IPS-18c (cell line): ENCODE results near the gene ISG15.
"Not testable (repeated sequence)": the region's sequence is repeated elsewhere in the genome, so short reads cannot be mapped to it uniquely, and the experiment has no call there.

Experiments
- H3K4me3 ChIP-seq: 2 replicates; pipeline ENCODE4 v1.7.0; 2013; ENCODE audit warnings: low read depth, mild to moderate bottlenecking, low read length, moderate library complexity; ENCODE audit not compliant: insufficient read depth
- H3K9me3 ChIP-seq: one replicate; pipeline ENCODE4 v1.6.1; 2013; ENCODE audit warnings: mild to moderate bottlenecking, low read length, moderate library complexity; ENCODE audit not compliant: control insufficient read depth, insufficient read depth

Gene ISG15

DNA sequence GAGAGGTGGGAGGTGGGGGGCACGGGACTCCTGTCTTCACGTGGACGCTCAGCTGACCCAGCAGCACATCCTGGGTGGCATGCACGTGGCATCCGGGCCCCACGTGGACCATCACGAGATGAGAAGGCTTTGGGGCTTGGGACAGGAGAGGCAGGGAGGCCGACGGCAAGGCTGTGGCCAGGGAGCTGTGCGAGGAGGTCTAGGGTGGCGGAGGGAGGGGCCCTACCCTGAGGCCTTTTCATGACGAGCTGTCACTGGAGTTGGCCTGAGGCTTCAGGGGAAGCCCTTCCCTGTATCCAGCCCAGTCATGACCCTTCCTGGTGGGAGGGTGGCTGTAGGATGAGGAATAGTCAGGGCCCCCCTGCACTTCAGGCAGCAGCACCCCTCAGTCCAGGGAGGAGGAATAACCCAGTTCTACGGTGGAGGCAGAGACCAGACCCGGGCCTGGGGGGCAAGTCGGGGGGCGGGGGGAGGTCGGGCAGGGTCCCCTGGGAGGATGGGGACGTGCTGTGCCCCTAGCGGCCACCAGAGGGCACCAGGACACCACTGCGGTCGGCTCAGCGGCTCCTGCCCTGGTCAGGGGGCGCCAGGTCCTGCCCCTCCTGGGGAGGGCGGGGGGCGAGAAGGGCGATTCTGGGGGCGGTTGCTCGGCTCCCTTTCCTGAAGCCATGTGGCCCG is 29.4 kb upstream of the ISG15 start:
- no peak overlapping the region for H3K4me3 ChIP-seq
- no peaks in the 10 kb centered on the region for H3K9me3 ChIP-seq

DNA sequence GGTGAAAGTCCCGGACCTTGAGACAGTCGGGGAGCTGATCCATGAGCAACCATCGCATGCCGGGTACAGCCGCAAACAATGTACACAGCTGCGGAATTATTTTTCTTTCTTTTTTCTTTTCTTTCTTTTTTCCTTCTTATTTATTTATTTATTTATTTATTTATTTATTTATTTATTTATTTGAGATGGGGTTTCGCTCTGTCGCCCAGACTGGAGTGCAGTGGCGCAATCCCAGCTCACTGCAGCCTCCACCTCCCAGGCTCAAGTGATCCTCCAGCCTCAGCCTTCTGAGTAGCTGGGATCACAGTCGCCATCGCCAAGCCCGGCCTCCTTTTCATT is 28.9 kb upstream of the ISG15 start:
- Histone ChIP-seq H3K4me3 (no peak overlapping the region), H3K9me3 (no peaks in the 10 kb centered on the region)

DNA sequence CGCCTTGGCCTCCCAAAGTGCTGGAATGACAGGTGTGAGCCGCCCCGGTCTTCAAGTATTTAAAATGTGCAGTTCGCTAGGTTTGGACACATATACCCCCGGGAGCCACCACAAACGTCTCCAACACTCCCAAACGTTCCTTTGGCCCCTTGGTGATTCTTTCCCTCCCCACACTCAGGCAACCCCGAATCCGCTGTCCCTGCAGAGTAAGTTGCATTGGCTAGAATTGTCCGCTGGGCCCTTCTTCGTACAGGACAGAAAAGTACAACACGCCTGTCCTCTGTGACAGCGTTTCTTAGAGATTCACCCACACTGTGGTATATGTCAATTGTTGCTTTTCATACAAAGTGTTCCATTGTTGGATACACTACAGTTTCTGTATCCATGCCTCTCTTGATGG is 28.2 kb upstream of the ISG15 start:
- no peaks in the 10 kb centered on the region for H3K9me3 ChIP-seq
- H3K4me3 ChIP-seq: no peak overlapping the region

DNA sequence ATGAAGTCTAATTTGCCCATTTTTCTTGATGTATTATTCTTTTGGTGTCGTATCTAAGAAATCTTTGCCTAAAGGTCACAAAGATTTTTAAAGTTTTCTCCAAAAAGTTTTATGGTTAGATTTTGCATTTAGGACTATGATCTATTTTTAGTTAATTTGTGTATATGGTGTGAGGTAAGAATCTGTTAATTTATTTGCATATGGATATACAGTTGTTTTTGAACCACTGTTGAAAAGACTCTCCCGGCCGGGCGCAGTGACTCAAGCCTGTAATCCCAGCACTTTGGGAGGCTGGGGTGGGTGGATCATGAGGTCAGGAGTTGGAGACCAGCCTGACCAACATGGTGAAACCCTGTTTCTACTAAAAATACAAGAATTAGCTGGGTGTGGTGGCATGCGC is 25.2 kb upstream of the ISG15 start:
- not testable (repeated sequence) for H3K4me3 ChIP-seq, H3K9me3 ChIP-seq

DNA sequence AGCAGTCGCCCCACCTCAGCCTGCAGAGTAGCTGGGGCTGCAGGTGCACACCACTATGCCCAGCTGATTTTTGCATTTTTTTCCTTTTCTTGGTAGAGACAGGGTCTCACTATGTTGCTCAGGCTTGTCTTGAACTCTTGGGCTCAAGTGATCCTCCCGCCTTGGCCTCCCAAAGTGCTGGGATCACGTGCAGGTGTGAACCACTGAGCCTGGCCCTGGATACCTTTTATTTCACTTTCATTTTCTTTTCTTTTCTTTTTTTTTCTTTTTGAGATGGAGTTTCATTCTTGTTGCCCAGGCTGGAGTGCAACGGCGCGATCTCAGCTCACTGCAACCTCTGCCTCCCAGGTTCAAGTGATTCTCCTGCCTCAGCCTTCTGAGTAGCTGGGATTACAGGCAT is 22.0 kb upstream of the ISG15 start:
- H3K9me3 ChIP-seq, H3K4me3 ChIP-seq: not testable (repeated sequence)

DNA sequence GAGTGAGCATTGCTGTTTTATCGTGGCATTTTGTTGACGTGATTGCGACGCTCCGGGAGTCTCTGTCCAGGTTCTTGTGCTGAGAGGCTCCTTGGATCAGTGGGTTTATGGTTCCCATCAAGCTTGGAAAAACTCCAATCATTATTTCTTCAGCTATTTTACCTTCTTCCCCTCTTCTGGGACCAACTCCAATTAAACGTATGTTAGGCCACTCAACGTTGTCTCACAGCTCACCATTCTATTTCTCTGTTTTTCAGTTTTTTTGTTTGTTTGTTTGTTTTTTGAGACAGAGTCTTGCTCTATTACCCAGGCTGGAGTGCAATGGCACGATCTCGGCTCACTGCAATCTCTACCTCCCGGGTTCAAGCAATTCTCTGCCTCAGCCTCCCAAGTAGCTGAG is 21.4 kb upstream of the ISG15 start:
- Histone ChIP-seq H3K9me3 (peaks cover 2% of the 10 kb centered on the region), H3K4me3 (no peak overlapping the region)

DNA sequence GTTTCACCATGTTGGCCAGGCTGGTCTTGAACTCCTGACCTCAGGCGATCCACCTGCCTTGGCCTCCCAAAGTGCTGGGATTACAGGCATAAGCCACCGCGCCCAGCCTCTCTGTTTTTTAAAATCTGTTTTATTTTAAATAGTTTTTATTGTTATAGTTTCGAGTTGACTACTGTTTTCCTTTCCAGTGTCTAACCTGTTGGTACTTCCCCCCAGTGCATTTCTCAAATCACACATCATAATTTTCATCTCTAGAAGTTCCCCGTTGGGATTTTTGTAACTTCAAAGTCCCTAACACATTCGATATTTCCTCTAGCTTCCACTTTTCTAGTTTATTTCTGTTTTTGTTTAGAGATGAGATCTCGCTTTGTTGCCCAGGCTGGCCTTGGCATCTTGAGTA is 20.9 kb upstream of the ISG15 start:
- Histone ChIP-seq H3K4me3 (no peak overlapping the region), H3K9me3 (peaks cover 2% of the 10 kb centered on the region)

DNA sequence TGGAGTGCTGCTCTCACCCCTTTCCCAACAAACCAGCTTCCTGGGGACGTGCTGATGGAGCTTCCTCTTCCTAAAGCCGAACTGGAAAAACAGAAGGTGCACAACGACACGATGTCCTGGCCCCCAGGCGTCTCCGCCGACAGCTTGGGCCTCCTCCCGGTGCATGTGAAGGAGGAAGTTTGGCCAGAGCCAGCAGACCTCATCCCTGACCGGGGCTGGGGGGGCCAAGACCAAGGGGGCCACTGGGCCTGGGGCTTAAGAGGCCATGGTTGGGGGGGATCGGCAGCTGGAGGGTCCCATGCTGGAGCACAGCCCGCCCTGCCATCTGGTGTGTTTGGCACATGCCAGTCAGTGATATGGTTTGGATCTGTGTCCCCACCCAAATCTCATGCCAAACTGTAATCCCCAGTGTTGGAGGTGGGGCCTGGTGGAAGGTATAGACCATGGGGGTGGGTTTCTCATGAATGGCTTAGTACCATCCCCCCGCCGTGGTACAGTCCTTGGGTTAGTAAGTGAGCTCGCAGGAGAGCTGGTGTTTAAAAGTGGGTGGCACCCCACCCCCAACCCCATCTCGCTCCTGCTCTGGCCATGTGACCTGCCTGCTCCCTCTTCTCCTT is 19.8 kb upstream of the ISG15 start:
- Histone ChIP-seq H3K9me3 (peaks cover 2% of the 10 kb centered on the region), H3K4me3 (no peak overlapping the region)

DNA sequence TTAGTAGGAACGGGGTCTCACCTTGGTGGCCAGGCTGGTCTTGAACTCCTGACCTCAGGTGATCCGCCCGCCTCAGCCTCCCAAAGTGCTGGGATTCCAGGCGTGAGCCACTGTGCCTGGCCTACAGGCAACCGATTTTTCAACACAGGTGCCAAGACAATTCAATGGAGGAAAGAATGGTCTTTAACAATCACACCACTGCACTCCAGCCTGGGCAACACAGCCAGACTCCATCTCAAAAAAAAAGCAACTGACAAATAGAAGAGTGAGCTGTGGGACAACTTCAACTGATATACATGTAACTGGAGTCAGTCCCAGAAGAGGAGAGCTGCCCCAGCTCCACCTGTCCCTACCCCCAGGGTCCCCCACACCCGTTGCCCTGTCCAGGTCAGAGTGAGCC is 18.8 kb upstream of the ISG15 start:
- H3K9me3 ChIP-seq, H3K4me3 ChIP-seq: not testable (repeated sequence)

DNA sequence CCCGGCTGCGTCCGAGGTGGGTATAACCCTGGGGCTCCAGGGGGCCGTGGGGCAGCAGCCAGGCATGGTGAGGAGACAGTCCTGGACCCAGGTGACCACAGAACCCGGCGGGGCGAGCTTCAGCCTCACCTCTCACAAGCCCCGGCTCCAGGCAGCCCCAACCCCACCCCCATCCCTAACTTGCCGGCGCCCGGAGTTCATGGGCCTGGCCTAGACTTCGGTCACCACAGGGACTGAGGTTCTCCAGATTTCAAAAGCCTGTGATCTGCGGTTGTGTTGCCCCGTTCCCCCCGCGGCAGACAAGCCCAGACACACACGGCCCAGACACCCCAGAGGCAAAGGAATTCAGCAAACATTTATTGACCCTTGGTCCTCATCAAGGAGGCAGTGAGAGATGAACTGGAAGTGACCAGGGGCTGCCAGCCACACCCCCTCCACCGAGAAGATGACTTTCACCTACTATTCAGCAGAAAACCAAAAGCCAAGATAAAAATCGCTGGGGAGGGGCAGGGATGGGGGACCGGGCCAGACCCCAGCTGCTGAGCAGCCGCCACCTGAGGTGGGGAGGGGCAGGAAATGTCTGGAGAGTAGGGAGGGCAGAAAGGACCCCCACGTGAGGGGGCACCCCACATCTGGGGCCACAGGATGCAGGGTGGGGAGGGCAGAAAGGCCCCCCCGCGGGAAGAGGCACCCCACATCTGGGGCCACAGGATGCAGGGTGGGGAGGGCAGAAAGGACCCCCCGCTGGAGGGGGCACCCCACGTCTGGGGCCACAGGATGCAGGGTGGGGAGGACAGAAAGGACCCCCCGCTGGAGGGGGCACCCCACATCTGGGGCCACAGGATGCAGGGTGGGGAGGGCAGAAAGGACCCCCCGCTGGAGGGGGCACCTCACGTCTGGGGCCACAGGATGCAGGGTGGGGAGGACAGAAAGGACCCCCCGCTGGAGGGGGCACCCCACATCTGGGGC is 17.3 kb upstream of the ISG15 start:
- Histone ChIP-seq H3K4me3 (no peak overlapping the region), H3K9me3 (peaks cover 2% of the 10 kb centered on the region)

DNA sequence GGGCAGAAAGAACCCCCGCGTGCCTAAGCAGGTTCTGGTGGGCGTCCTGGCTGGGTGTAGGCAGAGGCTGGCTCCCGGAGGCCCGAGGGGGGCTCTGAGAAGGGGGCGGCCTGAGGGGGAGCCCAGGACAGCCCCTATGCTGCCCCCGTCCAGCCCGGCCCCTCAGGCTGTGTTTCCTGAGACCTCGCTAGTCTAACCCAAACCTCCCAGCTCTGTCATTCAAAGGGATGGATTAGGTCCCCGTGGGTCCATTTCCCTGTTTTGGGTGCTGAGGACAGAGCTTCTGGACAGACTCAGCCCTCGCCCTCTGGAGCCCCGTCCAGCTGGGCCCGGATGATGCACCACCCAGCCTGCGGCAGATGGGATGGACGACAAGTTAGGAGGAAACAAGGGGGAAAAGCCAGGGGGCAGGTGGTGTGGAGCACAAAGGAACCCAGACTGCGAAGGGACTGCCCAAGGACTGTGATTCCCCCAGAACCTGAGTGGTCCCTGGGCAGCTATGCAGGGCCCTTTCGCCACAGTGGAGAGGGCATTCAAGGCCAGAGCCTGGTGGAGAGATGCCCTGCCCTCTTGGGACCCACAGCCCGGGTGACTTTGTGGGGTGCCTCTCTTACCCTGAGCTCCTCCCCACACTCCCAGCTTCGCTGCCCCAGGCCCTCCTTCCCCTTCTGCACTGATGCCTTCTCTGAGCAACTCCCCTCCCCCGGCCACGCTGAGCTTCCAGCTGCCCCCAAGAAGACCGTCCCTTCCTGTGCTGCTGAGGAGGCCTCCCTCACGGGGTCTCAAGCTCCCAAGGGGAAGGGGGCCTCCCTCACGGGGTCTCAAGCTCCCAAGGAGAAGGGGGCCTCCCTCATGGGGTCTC is 16.2 kb upstream of the ISG15 start:
- H3K9me3 ChIP-seq: peaks cover 2% of the 10 kb centered on the region
- H3K4me3 ChIP-seq: no peak overlapping the region

DNA sequence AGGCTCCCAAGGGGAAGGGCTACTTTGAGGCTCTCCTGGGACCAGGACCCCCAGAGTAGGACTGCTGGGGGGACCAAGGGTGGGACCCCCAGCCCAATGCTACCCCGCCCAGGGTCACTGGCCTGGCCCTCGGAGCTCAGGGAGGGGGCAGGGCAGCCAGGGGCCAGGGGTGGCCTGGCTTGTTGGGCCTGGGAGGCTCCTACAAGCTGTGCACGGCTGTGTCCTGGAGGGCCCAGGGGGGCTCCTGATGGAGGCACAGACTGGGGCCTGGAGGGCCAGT is 15.6 kb upstream of the ISG15 start:
- H3K4me3 ChIP-seq: no peak overlapping the region
- peaks cover 2% of the 10 kb centered on the region for H3K9me3 ChIP-seq

DNA sequence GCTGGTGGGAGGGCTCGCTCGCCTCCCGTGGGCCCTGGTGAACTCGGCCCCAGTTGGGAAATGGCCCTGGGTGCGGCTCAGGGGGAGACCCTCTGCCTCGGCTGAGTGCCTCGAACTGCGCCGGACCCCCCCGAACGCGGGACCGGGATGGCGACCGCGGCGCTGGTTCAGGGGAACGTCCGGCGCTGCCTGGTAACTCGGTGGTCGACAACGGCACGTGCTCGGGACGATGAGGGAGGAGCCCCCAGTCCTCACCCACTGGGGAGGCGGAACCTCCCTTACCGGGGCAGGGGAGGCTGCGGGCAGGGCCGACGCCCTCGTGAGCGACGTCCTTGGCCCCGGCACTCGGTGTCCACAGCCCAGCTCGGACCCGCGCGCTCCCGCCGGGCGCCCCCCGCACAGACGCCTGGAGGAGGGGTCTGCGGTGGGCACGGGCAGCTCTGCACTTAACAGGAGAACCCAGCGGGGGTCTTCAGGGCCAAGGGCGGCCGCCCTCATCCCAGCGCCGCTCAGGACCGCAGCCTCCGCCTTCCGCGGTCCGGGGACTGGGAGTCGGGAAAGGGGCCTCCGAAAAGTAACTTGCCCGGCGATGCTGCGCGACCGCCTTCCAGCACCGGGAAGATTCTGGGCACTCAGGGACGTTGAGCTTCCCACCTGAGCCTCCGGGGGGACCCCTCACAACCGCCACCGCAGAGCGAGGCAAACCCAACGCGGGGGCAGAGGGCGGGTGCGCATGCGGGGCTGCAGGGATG is 15.1 kb upstream of the ISG15 start:
- H3K9me3 ChIP-seq: peaks cover 2% of the 10 kb centered on the region
- H3K4me3 ChIP-seq: peak overlapping the region; percentile 41

DNA sequence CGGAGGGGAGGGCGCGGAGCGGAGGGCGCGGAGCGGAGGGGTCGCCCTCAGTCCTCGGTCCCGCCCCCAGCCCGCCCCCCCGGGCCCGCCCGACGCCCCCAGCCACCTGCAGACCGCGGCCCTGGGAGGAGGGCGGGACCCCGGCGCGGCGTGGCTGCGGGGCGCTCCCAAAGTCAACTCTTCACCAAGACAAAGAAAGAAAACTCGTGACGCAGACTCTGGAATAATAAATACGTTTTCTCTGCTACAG is 14.6 kb upstream of the ISG15 start:
- H3K4me3 ChIP-seq: peak overlapping the region; percentile 67

DNA sequence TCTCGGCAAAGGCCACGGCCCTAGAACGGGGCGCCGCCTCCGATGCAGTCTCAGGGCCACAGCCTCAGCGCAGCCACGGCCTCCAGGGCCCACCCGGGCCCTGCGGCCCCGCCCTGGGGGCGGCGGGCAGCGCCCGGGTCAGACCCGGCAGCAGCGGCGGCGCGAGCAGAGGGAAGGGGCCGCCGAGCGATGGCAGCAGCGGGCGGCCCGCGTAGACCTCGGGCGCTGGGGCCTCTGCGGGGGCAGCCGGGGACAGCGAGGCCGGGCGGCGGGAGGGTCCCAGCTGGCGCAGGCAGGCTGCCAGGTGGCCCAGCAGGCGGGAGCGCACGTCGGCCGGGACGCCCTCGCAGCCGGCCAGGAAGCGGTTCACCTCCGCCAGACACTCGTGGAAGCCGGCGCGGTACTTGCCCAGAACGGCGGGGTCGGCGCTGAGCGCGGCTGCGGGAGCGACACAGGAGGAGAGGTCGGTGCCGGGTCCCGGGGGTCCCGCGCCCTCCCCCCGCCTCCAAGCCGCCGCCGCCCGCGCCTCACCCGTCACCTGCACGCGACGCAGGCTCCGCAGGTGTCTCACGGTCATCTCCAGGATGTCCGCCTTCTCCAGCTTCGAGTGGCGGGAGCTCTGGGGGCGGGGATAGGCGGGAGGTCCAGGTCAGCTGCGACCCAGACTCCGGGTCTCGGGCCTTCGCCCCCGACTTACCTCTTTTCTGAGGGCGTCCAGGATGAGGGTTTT is 14.1 kb upstream of the ISG15 start:
- H3K4me3 ChIP-seq: peak overlapping the region; percentile 67

More for the DNA sequence above, 14.6 kb upstream of the ISG15 start:
- H3K9me3 ChIP-seq: peaks cover 2% of the 10 kb centered on the region

DNA sequence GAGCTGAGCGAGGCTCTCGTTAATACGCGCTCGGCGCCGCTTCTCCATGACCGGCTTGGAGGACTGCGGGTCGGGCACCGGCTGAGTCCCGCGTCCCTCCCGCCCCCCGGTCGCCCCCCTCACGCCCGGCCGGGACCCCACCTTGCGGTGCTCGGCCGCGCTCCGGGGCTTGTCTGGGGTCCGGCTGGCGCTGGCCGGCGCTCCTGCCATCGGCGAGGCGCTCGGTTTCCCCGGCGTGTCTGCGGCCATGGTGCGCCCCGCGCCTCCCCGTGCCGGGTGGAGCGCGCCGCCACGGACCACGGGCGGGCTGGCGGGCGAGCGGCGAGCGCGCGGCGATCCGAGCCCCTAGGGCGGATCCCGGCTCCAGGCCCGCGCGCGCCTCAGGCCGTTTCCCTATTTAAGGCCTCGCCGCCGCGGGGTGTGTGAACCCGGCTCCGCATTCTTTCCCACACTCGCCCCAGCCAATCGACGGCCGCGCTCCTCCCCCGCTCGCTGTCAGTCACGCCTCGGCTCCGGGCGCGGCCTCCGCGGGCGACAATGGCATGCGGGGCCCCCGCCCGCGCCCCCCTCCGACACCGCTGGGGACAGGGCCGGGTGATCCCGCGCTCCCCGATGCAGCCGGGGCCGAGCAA is 13.5 kb upstream of the ISG15 start, which contains the start of gene HES4:
Gene HES4, minus strand, starts transcription at position 373 of the 632 bp plus-strand sequence. Its CDS starts 124 bp downstream, at position 249.
- Histone ChIP-seq H3K9me3 (no peaks in the 10 kb centered on the region), H3K4me3 (peak within 1 kb of the TSS; percentile 67)

More for the DNA sequence above, 14.1 kb upstream of the ISG15 start:
- peaks cover 2% of the 10 kb centered on the region for H3K9me3 ChIP-seq
